ENCODE data around the gene TNN.

- TF ChIP-seq GATA2 (IDR thresholded peaks at IDR 0.05; ENCODE audit: low read depth, low read length) (no peak), GATA3 (IDR thresholded peaks at IDR 0.05; ENCODE audit: low read depth, low read length) (no peak)
Measured at GRCh38 chr1:175186433-175187160, 119.0 kb downstream of the TNN start.
